Left lung (tissue), 10 donors: ENCODE data around the gene VMP1. TPM values are rescaled to one million over a fixed set of nuclear protein-coding genes. Genes with fewer than 3 reads are reported as not detected.
"Not testable (repeated sequence)": the region's sequence is repeated elsewhere in the genome, so short reads cannot be mapped to it uniquely, and the experiment has no call there.

ENCODE experiments used
- ATAC-seq: fragments of 200-7000 bp; cut with Tn5 transposase; one replicate; pipeline ENCODE4 v1.9.1; 2020; ENCODE audit warnings: moderate library complexity
- DNase-seq, 4 donors: peaks; one replicate each; pipeline ENCODE4 v3.0.0-alpha.2; 2013 to 2020
- H3K27ac ChIP-seq, 2 donors: fragments of 200-600 bp; sonication (generic) in 1 of 2; one replicate each; pipeline versions ENCODE4 v1.5.0 to v1.8.0; 2020 to 2021
- H3K27me3 ChIP-seq, 2 donors: fragments of 200-600 bp; sonication (generic) in 1 of 2; one replicate each; pipeline versions ENCODE4 v1.5.0 to v1.8.0; 2020 to 2021
- H3K36me3 ChIP-seq, 2 donors: fragments of 200-600 bp; sonication (generic) in 1 of 2; one replicate each; pipeline versions ENCODE4 v1.5.0 to v1.8.0; 2020 to 2021
- H3K4me1 ChIP-seq, 2 donors: fragments of 200-600 bp; one replicate each; pipeline ENCODE4 v1.8.0; 2021
- H3K4me3 ChIP-seq, 2 donors: fragments of 200-600 bp; sonication (generic) in 1 of 2; one replicate each; pipeline versions ENCODE4 v1.5.0 to v1.8.0; 2020 to 2021; ENCODE audit warnings: mild to moderate bottlenecking in 1 of 2
- H3K9me3 ChIP-seq, 2 donors: fragments of 200-600 bp; sonication (generic) in 1 of 2; one replicate each; pipeline versions ENCODE4 v1.5.0 to v1.8.0; 2020 to 2021
- CTCF ChIP-seq, 2 donors: fragments of 200-600 bp; sonication (generic) in 1 of 2; IDR thresholded peaks; one replicate each; pipeline versions ENCODE4 v1.5.0 to v1.8.0; 2021; ENCODE audit warnings: antibody characterized with exemption in 2 of 2
- intact Hi-C, 2 donors: fragments of 100-400 bp; cut with DNase I; formaldehyde crosslinking; loops; one replicate each; pipeline versions ENCODE4 v1.11.2 to v1.14.2; 2022
- polyA plus RNA-seq, 6 donors: library from polyadenylated mRNA; unstranded; fragments of 120-200 nt; gene quantifications; one replicate each; pipeline ENCODE4 v1.2.1, GENCODE V29; 2013; ENCODE audit not compliant: insufficient read length in 6 of 6
- total RNA-seq, 2 donors: library from RNA; stranded (reverse); fragmentation: NEBNext Ultra II Directional; extraction: Animal tissue kit (Norgen Biotek cat#: 25700); gene quantifications; one replicate each; pipeline ENCODE4 v1.2.1, GENCODE V29; 2021
- donor health status: DM: no; HTN: yes; CAD: no.
- donor health status: DM: no; HTN: no; CAD: no.

VMP1 gene
- total and polyA plus RNA-seq, 8 donors: 98.2 to 343 (median 127) TPM

GRCh38 chr17:59757470-59757869, 50.0 kb downstream of the VMP1 start:
- no peak for TF ChIP-seq CTCF (IDR thresholded peaks at IDR 0.05)
- H3K27ac ChIP-seq: peak overlapping the region; percentile 69 to 72
- no peak for ATAC-seq
- peaks cover 0 to 7% of the 10 kb centered on the region in 2 donors for H3K9me3 ChIP-seq
- no peak overlapping the region for H3K4me3 ChIP-seq
- H3K27me3 ChIP-seq: no peaks in the 10 kb centered on the region
- peaks cover 26 to 80% of the 10 kb centered on the region in 2 donors for H3K4me1 ChIP-seq
- peaks cover 0 to 16% of the 10 kb centered on the region in 2 donors for H3K36me3 ChIP-seq
- intact Hi-C loops: no loop called here
- no peak for DNase-seq

GRCh38 chr17:59757881-59758385, 50.5 kb downstream of the VMP1 start:
- intact Hi-C loops: no loop called here

DNA sequence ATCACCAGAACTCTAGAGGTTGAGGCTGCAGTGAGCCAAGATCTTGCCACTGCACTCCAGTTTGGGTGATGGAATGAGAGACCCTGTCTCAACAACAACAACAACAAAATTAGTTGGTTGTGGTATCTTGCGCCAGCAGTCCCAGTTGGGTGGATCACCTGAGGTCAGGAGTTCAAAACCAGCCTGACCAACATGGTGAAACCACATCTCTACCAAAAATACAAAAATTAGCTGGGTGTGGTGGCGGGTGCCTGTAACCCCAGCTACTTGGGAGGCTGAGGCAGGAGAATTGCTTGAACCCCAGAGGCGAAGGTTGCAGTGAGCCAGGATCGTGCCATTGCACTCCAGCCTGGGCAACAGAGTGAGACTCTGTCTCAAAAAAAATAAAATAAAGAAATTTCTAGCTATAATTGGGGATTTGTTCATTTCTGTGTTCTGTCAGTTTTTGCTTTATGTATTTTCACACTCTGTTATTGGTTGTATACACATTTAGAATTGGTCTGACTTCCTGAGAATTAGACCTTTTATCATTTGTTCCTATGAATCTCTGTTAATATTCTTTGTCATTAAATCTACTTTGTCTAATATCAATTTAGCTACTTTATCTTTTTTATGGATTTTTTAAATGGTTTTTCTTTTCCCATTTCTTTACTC, 51.7 kb downstream of the VMP1 start:
- H3K27me3 ChIP-seq, intact Hi-C loops, ATAC-seq, DNase-seq, H3K4me3 ChIP-seq, H3K9me3 ChIP-seq: not testable (repeated sequence)
- H3K4me1 ChIP-seq: peaks cover 33 to 78% of the 10 kb centered on the region in 2 donors
- peaks cover 0 to 16% of the 10 kb centered on the region in 2 donors for H3K36me3 ChIP-seq
- peak overlapping the region; percentile 37 to 69 for H3K27ac ChIP-seq

More at GRCh38 chr17:59757881-59758385, 50.5 kb downstream of the VMP1 start:
- ATAC-seq (no peak), DNase-seq (no peak)
- Histone ChIP-seq H3K36me3 (peaks cover 0 to 16% of the 10 kb centered on the region in 2 donors), H3K27ac (peak overlapping the region; percentile 69 to 72), H3K4me3 (no peak overlapping the region), H3K9me3 (peaks cover 0 to 7% of the 10 kb centered on the region in 2 donors), H3K27me3 (no peaks in the 10 kb centered on the region), H3K4me1 (peaks cover 29 to 80% of the 10 kb centered on the region in 2 donors)
- no peak for TF ChIP-seq CTCF (IDR thresholded peaks at IDR 0.05)

DNA sequence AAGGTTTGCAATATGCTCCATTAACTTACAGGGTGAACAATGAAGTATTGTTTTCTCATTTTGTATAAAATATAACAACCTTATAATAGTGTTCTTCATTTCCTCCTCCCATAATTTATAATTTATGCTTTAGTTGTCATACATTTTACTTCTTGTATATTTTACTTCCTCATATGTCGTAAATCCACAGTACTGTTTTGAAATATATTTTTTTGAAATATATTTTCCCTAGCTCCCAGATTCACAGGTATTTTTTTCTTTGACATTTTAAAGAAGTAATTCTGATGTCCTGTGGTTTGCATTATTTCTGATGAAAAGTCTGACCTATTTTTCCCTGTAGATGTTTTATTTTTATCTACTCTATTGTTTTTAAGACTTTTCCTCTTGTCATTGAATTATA, 52.7 kb downstream of the VMP1 start:
- Histone ChIP-seq H3K36me3 (peaks cover 0 to 18% of the 10 kb centered on the region in 2 donors), H3K27me3 (no peaks in the 10 kb centered on the region), H3K4me3 (no peak overlapping the region), H3K27ac (peak overlapping the region; percentile 13 to 45), H3K4me1 (peaks cover 24 to 68% of the 10 kb centered on the region in 2 donors), H3K9me3 (peaks cover 0 to 7% of the 10 kb centered on the region in 2 donors)
- no peak for ATAC-seq
- no peak for DNase-seq
- intact Hi-C loops: no loop called here
- TF ChIP-seq CTCF (IDR thresholded peaks at IDR 0.05): no peak

DNA sequence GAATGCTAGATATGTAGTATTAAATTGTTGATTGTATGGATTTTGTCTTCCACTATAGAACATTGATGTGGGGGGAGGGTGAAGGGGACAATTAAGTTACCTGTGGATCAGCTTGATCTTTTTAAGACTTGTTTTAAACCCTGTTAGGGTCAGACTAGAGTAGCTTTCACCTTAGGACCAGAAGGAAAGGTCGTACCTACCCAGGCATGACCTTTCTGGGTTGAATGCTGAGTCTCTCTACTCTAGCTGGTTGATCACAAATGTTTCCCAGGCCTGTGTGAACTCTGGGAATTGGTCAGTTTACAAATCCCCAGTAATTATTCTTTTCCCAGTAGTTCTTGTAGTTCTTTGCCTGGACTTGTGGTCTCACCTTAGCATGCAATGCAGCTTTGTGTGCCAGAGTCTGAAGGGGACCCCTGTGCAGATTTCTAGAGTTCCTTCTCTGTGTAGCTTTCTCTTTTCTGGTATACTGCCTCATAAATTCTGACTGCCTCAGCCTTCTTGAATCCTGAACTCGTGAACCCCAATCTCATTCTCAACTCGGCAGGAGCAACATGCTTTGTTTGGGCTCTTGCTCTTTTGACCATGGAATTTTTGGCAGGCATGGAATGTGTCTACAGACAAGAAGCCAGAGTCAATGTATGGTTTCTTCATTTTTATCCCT, 54.1 kb downstream of the VMP1 start:
- peaks cover 18 to 58% of the 10 kb centered on the region in 2 donors for H3K4me1 ChIP-seq
- no peak for TF ChIP-seq CTCF (IDR thresholded peaks at IDR 0.05)
- ATAC-seq: no peak
- peaks cover 0 to 29% of the 10 kb centered on the region in 2 donors for H3K36me3 ChIP-seq
- peaks cover 0 to 7% of the 10 kb centered on the region in 2 donors for H3K9me3 ChIP-seq
- DNase-seq: no peak
- intact Hi-C loops: no loop called here
- H3K27me3 ChIP-seq: no peaks in the 10 kb centered on the region
- no peak overlapping the region for H3K4me3 ChIP-seq
- peak overlapping the region; percentile 45 to 68 for H3K27ac ChIP-seq
